Sigmoid colon (tissue), 7 donors: ENCODE data around the gene DAGLA. TPM values are rescaled to one million over a fixed set of nuclear protein-coding genes. Genes with fewer than 3 reads are reported as not detected.

Source experiments
- DNase-seq: peaks from one replicate; pipeline ENCODE4 v3.0.0-alpha.2; 2019
- H3K27ac ChIP-seq, 4 donors: fragments of 200-600 bp; sonication (generic); one replicate each; pipeline ENCODE4 v1.5.1; 2016 to 2019; ENCODE audit warnings: mild to moderate bottlenecking in 1 of 4
- H3K27me3 ChIP-seq, 3 donors: fragments of 200-600 bp; sonication (generic); one replicate each; pipeline ENCODE4 v1.5.1; 2019; ENCODE audit warnings: mild to moderate bottlenecking in 1 of 3
- H3K36me3 ChIP-seq, 4 donors: fragments of 200-600 bp; sonication (generic); one replicate each; pipeline ENCODE4 v1.5.1; 2016 to 2019
- H3K4me1 ChIP-seq, 4 donors: fragments of 200-600 bp; sonication (generic); one replicate each; pipeline ENCODE4 v1.5.1; 2017 to 2019
- H3K4me3 ChIP-seq, 4 donors: fragments of 200-600 bp; sonication (generic); one replicate each; pipeline ENCODE4 v1.5.1; 2017 to 2019; ENCODE audit warnings: mild to moderate bottlenecking in 2 of 4, moderate library complexity in 1 of 4
- H3K9me3 ChIP-seq, 4 donors: fragments of 200-600 bp in 3 of 4; sonication (generic) in 3 of 4; one replicate each; pipeline versions ENCODE4 v1.5.1 to v1.6.1; 2013 to 2019
- CTCF ChIP-seq, 4 experiments: fragments of 450-650 bp in 3 of 4; fragments of 200-600 bp in 1 of 4; IDR thresholded peaks; one replicate each; pipeline ENCODE4 v1.5.1; 2016 to 2019; ENCODE audit warnings: antibody characterized with exemption in 4 of 4, mild to moderate bottlenecking in 3 of 4, moderate library complexity in 2 of 4
- EP300 ChIP-seq, 4 donors: sonication (generic); formaldehyde crosslinking; IDR thresholded peaks; one replicate each; pipeline ENCODE4 v1.6.1; 2017; ENCODE audit warnings: antibody characterized with exemption in 4 of 4
- POLR2A ChIP-seq, 2 donors: fragments of 450-650 bp; IDR thresholded peaks; one replicate each; pipeline ENCODE4 v1.6.1; 2016; ENCODE audit warnings: antibody characterized with exemption in 2 of 2, mild to moderate bottlenecking in 2 of 2, moderate library complexity in 2 of 2
- POLR2AphosphoS5 ChIP-seq, 4 donors: sonication (generic); formaldehyde crosslinking; IDR thresholded peaks; one replicate each; pipeline ENCODE4 v1.6.1; 2017; ENCODE audit warnings: antibody characterized with exemption in 4 of 4
- WGBS, 2 donors: extraction: QIAGEN DNeasy Blood & Tissue Kit; methylation state at CpG; one replicate each; pipeline ENCODE4 v1.1.7; 2013; 5-methylcytosine and 5-hydroxymethylcytosine counted together
- intact Hi-C: fragments of 100-400 bp; cut with DNase I; formaldehyde crosslinking; loops from one replicate; pipeline ENCODE4 v1.15.1; 2023
- polyA plus RNA-seq, 3 donors: library from polyadenylated mRNA; stranded (reverse); fragments of 200-250 nt; gene quantifications; one replicate each; pipeline ENCODE4 v1.2.3, GENCODE V29; 2013
- total RNA-seq, 4 donors: library from RNA; depleted of rRNA; stranded (reverse); fragments of >200 nt; gene quantifications; one replicate each; pipeline ENCODE4 v1.1.0, GENCODE V29; 2016
- donor health status: healthy with polysubstance abuse.
- donor health status: Bipolar disorder and iron deficiency.
- donor health status: healthy.

Gene DAGLA
- total and polyA plus RNA-seq, 7 donors = 1.8 to 6.2 (median 2.1) TPM

- WGBS, 2 donors = 85 to 88% methylated on average over 9 of the region's 9 CpGs
- no peaks in the 10 kb centered on the region for H3K9me3 ChIP-seq
- TF ChIP-seq POLR2A (IDR thresholded peaks at IDR 0.05) = no peak
- TF ChIP-seq CTCF (IDR thresholded peaks at IDR 0.05) = no peak
- no peak for TF ChIP-seq POLR2AphosphoS5 (IDR thresholded peaks at IDR 0.05)
- TF ChIP-seq EP300 (IDR thresholded peaks at IDR 0.05) = no peak
- peaks cover 0 to 4% (median 0%) of the 10 kb centered on the region in 3 donors for H3K27me3 ChIP-seq
- H3K36me3 ChIP-seq = no peaks in the 10 kb centered on the region
- no peak overlapping the region for H3K4me3 ChIP-seq
- DNase-seq = no peak
- intact Hi-C loops = no loop called here
- no peak overlapping the region for H3K27ac ChIP-seq
- H3K4me1 ChIP-seq = no peaks in the 10 kb centered on the region
Measured at GRCh38 chr11:61645179-61645868, 34.9 kb upstream of the DAGLA start.

GRCh38 chr11:61647529-61647928 lies 32.7 kb upstream of the DAGLA start:
- Histone ChIP-seq H3K4me3 (no peak overlapping the region), H3K27me3 (peaks cover 0 to 17% (median 0%) of the 10 kb centered on the region in 3 donors), H3K4me1 (no peaks in the 10 kb centered on the region), H3K36me3 (no peaks in the 10 kb centered on the region), H3K9me3 (no peaks in the 10 kb centered on the region), H3K27ac (no peak overlapping the region)
- no peak for DNase-seq
- TF ChIP-seq EP300 (IDR thresholded peaks at IDR 0.05) = no peak
- no peak for TF ChIP-seq POLR2A (IDR thresholded peaks at IDR 0.05)
- no peak for TF ChIP-seq POLR2AphosphoS5 (IDR thresholded peaks at IDR 0.05)
- no peak for TF ChIP-seq CTCF (IDR thresholded peaks at IDR 0.05)
- WGBS, 2 donors = 33 to 59% methylated on average over 3 of the region's 3 CpGs
- intact Hi-C loops = no loop called here

- H3K27me3 ChIP-seq = peaks cover 0 to 28% (median 0%) of the 10 kb centered on the region in 3 donors
- no peaks in the 10 kb centered on the region for H3K9me3 ChIP-seq
- no peak for TF ChIP-seq CTCF (IDR thresholded peaks at IDR 0.05)
- TF ChIP-seq POLR2AphosphoS5 (IDR thresholded peaks at IDR 0.05) = no peak
- TF ChIP-seq POLR2A (IDR thresholded peaks at IDR 0.05) = no peak
- TF ChIP-seq EP300 (IDR thresholded peaks at IDR 0.05) = no peak
- no peak overlapping the region for H3K27ac ChIP-seq
- H3K36me3 ChIP-seq = no peaks in the 10 kb centered on the region
- no peaks in the 10 kb centered on the region for H3K4me1 ChIP-seq
- no peak overlapping the region for H3K4me3 ChIP-seq
- 72 to 86% methylated on average over 17 of the region's 17 CpGs for WGBS, 2 donors
- intact Hi-C loops = no loop called here
- DNase-seq = no peak
Measured at GRCh38 chr11:61650781-61651571, 29.2 kb upstream of the DAGLA start.

- no peak overlapping the region for H3K4me3 ChIP-seq
- TF ChIP-seq POLR2AphosphoS5 (IDR thresholded peaks at IDR 0.05) = no peak
- no peak for TF ChIP-seq CTCF (IDR thresholded peaks at IDR 0.05)
- no peak for TF ChIP-seq EP300 (IDR thresholded peaks at IDR 0.05)
- TF ChIP-seq POLR2A (IDR thresholded peaks at IDR 0.05) = no peak
- H3K27me3 ChIP-seq = peaks cover 0 to 24% (median 0%) of the 10 kb centered on the region in 3 donors
- no peaks in the 10 kb centered on the region for H3K9me3 ChIP-seq
- WGBS, 2 donors = 11 to 53% methylated on average over 1 of the region's 1 CpG
- no peak overlapping the region for H3K27ac ChIP-seq
- no peaks in the 10 kb centered on the region for H3K36me3 ChIP-seq
- H3K4me1 ChIP-seq = no peaks in the 10 kb centered on the region
- intact Hi-C loops = no loop called here
- no peak for DNase-seq
Measured at GRCh38 chr11:61652135-61652534, 28.1 kb upstream of the DAGLA start.
